ENCODE results near the gene TRAPPC3. TPM values are rescaled to one million over a fixed set of nuclear protein-coding genes. Genes with fewer than 3 reads are reported as not detected.

Gene TRAPPC3
- total RNA-seq, 2 donors from 2014 or later: 53.3 to 64.2 TPM

DNA sequence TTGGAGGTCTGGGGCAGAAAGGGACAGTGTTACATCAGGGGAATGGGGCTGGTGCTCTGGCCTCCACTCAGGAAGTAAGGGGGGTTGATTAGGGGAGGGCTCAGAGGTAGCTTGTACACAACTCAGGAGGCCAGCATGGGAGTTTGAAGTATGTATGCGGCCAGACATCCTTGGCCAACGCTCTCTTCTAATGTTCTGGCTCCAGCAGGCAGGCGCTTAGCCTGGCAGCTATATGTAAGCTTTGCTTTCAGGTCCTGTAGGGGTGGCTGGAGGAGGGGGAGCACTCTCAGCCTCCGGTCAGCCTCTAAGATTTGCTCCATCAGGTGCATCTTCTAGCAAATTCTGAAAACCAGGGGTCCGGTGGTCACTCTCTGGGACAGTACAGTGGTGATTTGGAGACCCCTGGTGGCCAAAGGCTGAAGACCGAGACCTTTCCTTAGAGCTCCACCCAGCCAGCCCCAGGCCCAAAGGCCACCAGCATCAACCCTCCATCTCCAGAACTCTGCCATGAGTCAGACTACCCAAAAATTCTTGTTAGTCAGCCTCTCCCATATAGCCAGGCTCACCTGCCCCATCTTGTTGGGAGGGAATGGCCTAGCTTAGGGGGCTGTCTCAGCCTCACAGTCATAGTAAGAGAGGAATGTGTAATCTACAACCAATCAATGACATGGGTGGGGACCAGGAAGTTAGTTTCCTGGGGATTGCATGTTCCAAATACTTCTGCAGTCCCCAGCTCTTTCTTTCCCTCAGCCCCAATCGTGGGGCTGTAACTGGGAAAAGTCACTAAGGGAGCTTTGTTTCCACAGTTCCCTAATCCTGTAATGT is 14.6 kb downstream of the TRAPPC3 start:
- intact Hi-C loops (cut with DNase I): loop anchor here in 1 of 2 donors (2.0 kb wide), 1 partner anchor 34 kb away; no protein-coding TSS in a partner anchor
- peak; percentile 61 for DNase-seq
- peak; percentile 65 to 75 for ATAC-seq

DNA sequence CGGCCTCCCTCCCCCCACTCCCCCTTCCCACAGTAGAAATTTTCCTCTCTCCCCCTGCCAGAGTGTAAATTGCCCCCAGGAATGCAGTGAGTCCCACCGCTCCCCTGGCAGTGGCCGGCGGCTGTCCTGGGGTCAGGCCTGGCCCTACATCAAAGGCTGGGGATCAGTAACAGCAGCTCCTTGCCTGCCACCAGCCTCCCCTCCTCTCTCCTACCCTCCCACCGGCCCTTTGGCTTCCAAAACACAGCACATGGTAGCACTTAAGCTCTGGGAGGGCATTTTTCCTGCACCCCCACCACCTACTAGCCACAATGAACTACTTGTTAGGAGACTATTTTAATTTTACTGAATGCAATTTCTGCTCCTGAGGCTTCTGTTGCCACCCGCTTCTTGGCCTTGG is 15.3 kb downstream of the TRAPPC3 start:
- intact Hi-C loops (cut with DNase I): loop anchor here in 1 of 2 donors (2.0 kb wide), 1 partner anchor 33 kb away; no protein-coding TSS in a partner anchor
- ATAC-seq: no peak
- DNase-seq: no peak

DNA sequence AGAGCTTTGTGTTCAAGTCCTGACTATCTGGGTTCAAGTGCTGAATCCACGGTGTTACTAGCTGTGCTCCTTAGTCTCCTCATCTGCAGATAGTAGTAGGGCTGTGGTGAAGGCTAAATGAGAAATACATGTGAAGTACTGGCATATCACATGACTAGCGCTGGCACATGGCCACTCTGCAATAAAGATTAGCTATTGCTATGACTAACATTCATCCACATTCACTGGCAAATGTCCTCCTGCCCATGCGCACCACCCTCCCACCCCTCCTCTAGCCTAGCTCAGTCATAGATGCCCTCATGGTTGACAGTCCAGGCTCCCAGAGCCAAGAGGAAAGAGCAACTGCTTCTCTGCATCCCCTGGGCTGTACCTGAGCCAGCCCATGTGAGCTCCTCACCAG is 15.8 kb downstream of the TRAPPC3 start:
- intact Hi-C loops (cut with DNase I): no loop called here
- ATAC-seq: peak in 1 of 2 donors; percentile 84
- peak; percentile 79 for DNase-seq

DNA sequence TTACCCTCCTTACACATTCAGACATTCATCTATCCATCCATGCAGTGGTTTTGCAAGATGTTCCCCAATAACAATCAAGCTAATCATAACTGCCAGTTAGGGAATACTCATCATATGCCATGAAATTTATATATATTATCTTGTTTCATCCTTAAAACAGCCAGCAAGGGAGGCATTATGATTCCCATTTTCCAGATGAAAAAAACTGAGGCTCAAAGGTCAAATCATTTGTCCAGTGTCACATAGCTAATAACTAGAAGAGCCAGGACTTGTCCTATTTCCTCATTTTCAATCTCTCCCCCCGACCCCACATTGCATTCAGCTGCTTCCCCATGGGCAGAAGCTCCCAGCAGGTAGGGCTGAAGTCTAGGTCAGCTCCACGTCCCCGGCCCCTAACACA is 17.3 kb downstream of the TRAPPC3 start:
- DNase-seq: no peak
- intact Hi-C loops (cut with DNase I): no loop called here
- ATAC-seq: no peak

DNA sequence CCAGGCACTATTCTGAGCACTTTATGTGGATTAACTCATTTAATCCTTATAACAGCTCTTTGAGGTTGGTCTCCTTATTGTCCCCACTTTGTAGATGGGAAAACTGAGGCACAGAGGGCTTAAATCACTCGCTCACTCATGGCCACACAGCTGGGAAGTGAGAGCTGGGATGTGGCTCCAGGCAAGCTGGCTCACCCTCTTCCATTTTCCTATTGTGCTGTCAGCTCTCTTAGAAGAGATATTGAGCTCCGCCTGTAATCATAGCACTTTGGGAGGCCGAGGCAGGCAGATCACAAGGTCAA is 20.4 kb downstream of the TRAPPC3 start:
- DNase-seq (no peak), ATAC-seq (no peak)
- intact Hi-C loops (cut with DNase I): no loop called here

DNA sequence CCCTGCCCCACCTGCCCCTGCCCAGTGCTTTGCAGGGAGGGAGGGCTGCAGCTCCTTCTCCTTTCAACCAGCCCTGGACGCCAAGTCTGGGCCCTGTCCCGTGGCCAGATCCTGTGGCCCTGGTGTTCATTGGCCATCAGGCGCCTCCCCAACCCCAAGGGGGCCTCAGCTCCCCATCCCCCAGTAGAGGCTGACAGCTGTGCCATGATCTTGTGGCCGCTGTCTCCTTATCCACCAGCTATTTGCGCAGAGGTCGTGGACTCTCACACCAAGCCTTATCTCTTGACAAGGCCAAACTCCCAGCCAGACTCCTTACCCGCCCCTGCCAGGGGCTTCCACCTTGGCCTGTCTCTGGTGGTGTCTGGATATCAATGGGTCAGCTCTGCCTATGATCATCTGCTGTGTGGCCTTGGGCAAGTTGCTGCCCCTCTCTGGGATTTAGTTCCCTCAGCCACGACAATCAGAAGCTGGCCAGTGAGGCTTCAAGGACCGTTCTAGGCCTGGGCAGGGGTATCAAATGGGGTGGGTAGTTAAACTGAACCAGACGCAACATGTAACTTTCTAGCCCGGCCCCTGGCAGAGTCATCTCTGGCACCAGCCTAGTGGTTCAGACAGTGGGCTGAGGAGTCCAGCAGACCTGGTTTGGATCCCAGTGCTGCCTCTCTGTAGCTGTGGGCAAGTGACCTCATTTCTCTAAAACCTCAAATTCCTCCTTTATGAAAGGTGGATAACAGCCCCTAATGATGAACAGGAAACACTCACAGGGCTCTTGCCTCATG is 21.0 kb downstream of the TRAPPC3 start:
- intact Hi-C loops (cut with DNase I): no loop called here
- ATAC-seq (no peak), DNase-seq (no peak)

DNA sequence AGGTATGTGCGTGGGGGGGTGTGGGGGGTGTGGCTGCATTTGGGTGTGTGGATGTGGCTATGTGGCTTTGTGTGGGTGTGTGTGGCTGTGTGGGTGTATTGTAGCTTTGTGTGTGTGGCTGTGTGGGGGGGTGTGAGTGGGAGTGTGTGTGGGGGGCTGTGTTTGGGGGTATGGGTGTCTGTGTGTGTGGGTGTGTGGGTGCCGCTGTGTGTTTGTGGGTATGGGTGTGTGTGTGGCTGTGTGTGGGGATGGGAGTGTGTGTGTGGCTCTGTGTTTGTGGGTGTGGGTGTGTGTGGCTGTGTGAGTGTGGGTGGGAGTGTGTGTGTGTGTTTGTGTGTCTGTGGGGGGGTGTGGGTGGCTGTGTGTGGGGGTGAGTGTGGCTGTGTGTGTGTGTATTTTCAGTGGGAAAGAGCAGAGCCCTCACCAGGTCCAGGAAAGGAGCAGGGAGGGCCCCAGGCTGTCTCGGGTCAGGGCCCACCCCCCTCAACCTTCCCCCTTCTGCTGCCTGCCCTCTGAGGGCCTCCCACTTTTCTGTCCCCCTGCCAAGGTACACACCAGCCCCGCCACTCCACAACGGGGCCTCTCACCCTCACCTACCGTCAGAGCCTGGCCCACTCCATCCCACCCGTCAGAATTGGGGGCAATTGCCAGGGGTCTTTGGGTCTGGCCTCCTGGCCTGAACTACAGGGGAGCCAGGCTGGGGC is 22.3 kb downstream of the TRAPPC3 start:
- no peak for DNase-seq
- intact Hi-C loops (cut with DNase I): no loop called here
- no peak for ATAC-seq

DNA sequence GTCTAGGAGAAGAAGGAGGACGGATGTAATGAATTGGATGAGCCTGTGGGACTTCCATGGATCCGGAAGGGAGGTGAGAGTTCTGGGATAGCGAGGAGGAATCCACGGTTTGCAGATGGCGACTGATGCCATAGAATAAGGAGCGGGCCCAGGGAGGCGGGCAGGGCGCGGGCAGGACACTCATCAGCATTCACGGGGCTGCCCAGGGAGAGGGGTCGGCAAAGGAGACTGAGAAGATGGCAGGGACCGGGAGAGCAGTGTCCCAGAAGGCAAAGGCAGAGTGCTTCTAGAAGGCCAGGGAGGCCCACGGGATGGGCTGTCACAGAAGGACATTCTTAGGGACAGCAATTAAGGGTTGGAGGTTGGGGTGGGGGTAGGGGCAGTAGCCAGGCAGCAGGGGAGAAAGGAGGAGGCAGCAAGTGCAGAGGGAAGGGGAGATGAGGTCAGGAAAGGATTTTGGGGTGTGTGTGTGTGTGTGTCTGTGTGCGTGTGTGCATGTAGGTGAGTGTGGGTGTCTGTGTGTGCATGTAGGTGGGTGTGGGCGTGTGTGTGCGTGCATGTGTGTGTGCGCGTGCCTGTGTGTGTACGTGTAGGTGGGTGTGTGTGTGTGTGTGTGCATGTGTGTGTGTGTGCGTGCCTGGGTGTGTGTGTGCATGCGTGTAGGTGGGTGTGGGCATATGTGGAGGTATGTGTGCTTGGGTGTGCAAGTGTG is 23.1 kb downstream of the TRAPPC3 start:
- ATAC-seq (no peak), DNase-seq (no peak)
- intact Hi-C loops (cut with DNase I): no loop called here

DNA sequence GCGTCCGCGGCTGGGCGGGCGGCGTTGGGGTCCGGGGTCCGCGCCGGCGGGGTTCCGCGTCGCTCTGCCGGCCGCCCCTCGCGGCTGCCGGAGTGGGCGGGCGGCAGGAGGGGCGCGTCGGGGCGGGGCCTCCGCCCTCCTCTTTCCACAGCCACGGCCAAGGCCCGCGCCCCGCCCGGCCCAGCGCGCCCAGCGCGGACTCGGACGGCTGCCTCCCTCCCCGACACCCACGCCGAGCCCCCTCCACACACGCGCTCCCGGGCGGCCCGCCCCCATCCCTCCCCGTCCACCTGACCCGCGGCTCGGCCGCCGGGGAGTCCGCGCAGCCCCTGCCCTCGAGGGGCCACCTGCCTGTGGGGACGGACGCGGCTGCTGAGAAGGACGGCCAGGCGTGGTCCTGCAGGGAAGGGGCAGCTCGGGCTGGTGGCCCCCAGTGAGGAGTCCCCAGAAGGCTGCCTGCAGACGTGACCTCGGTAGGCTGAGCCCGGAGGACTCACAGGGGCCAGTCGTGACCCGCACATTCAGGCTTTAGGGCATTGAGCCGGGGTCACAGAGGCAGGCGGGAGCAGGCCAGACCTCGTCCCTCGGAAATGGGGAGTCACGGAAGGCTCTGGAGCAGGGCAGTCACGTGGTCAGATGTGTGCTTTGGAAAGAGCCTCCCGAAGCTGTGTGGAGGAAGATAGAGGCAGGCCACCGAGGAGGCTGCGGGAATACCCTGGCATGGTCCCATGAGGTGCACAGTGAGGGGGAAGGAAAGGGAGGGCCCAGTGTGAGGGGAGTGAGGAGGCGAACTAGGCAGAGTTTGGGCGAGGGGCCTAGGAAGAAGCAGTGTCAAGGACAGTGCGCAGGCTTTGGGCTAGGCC is 23.9 kb downstream of the TRAPPC3 start, which contains the start of gene COL8A2:
TSS of gene COL8A2 (minus strand) at position 94 of the 863 bp plus-strand sequence. CDS start 24,980 bp downstream, outside the sequence.
- intact Hi-C loops (cut with DNase I): no loop called here
- DNase-seq (peak; percentile 59), ATAC-seq (peak; percentile 79 to 80)

DNA sequence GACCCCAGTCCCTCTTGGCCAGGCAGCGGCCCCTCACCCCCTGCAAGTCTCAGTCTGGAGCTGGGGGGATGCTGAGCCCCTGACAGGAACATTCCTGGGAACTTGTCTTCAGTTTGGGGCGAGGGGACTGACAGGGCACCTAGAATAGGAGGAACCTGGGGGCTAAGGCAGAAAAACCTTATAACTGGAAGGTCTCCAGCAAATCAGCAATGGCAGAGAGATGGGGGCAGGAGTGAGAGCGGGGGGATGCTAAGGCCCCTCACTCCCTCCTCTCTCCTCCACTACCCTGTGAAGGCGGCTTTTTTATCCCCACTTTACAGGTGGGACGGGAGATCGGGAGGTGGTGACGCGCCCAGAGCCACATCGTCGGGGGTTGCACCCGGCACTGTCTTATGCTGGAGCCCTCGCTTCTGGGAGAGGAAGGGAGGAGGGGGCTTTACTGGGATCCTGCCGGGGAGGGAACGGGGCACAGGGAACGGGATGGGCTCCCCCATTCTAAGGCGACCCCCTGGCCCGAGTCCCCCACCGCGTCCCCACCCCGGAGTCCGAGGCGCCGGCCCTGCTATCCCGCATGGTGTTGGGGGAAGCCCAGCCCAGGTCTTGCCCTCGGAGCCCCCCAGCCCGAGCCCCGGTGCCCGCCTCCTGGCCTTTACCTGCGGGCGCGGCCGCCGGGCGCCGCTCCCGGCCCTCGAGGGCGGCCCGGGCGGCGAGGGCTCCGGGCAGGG is 24.7 kb downstream of the TRAPPC3 start:
- no peak for ATAC-seq
- no peak for DNase-seq
- intact Hi-C loops (cut with DNase I): no loop called here

DNA sequence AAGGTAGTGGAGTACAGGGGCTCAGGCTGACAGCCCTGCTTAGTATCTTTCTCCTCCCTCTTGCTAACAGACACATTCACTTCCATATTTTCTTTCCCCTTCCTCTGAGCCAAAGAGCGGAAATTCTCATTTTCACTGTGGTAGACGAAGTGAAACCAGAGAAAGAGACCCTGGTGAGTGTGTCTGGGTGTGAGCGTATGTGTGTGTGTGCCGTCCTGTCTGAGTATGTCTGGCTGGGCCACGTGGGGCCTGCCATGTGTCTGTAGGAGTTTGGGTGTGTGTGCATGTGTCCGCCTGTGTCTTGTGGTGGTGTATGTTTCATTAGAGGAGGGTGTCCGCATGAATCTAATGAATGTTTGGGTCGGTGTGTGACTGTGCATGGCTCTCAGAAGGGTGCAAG is 25.9 kb downstream of the TRAPPC3 start:
- ATAC-seq: peak; percentile 4 to 22
- DNase-seq: no peak
- intact Hi-C loops (cut with DNase I): no loop called here

DNA sequence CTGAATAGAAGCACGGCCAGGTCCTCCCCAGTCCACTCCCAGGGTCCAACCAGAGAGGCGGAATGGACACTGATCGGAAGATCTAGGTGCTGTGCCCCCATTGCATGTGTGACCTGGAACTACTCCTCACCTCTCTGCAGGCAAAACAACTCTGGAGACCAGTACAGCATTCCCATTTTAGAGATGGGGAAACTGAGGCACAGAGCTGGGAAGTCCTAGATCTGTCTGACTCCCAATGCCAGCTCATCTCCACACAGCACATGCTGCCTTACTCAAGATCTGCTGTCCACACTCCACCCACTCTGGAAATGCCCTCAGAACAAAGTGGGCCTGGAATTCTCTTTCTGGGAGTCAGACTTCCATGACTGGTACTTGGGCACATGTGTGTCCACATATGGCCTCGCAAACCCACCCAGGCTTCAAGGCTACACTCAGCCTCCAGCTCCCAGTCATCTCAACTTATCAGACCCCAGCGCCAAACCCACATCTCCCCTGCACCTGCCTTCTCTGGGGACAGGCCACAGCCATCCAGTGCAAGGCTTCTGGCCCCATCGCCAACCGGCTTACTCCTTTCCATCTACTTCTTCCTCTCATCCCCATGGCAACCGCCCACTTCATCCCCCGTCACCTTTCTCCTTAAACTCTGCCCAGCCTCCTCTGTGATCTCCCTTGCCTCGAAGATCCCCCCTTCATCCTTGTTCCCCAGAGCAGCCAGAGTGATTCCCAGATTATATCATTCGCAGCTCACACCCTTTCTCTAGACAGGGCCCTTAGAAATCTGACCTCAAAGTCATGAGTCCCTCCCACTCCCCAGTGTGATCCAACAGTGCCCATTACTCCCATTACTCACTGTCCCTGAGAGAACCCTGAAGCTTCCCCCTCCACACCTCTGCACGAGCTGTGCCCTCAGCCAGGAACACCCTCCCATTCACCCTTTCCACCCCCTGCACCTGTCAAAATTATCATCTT is 26.9 kb downstream of the TRAPPC3 start:
- intact Hi-C loops (cut with DNase I): no loop called here
- ATAC-seq (no peak), DNase-seq (no peak)

DNA sequence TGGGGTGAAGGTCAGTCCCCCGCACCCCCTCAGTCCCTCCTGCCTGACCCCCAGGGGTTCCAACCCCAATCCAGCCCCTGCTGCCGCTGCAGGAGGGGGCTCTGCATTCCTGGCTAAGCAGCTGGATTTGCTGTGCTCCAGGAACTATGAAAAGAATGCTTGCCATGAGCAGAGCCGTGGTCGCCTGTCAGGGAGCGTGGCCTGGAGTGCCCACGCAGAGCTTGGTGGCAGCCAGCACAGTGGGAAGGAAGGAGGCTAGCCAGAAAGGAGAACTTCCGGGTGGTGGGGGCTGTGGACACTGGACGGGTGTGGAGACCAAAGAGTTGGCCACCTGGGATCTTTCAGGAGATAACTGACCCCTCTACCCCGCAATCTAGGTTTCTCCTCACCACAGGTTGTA is 29.8 kb downstream of the TRAPPC3 start:
- DNase-seq: no peak
- ATAC-seq: no peak
- intact Hi-C loops (cut with DNase I): no loop called here

DNA sequence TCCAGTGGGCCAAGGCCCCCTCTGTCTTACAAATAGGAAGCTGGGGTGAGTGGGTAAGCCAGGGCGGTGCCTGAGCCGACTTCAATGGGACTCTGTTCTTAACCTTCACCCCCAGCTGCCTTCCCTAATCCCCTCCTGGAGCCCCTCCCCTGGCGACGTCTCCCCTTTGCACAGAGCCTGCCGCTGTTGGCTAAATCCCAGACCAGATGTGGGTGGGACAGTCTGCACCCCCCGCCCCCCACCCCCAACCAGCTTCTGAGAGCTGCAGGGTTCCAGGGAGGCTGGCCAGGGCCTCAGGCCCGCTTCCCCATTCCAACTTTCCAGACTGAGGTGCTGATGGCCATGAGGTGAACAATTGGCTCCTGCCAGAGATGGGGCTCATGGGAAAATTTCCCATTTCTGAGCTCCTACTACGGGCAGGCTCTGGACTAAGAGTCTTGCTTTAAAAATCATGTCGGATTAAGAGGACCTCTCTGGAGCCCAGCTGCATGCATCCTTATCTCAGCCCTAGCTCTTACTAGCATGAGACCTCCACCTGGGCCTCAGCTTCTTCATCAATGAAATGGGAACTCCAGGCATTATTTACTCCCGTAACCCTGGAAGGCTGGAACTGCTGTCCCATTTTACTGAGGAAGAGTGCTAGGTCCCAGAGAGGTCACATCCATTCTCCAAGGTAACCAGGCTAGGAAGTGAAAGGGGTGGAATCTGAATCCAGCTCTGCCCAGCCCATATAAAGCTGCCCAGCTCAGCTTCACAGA is 30.7 kb downstream of the TRAPPC3 start:
- intact Hi-C loops (cut with DNase I): no loop called here
- DNase-seq (no peak), ATAC-seq (no peak)

DNA sequence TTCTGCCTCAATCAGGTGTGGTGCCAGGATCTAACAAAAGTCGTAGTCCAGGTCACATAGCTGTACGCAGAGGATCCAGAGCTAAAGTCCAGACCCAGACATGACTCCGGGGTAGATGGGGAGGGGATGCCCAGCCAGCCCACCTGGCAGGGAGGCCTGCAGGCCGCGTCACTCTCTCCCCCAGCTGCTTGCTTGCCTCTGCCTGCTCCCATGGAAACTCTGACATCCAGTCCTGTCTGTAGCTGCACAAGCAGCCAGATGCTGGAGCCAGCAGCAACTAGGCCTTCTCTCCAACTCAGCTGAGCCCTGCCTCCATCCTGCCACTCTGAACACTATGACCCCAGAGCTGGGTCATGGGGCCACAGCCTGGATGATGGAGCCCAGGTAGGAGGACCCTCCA is 32.4 kb downstream of the TRAPPC3 start:
- intact Hi-C loops (cut with DNase I): no loop called here
- DNase-seq (no peak), ATAC-seq (no peak)

DNA sequence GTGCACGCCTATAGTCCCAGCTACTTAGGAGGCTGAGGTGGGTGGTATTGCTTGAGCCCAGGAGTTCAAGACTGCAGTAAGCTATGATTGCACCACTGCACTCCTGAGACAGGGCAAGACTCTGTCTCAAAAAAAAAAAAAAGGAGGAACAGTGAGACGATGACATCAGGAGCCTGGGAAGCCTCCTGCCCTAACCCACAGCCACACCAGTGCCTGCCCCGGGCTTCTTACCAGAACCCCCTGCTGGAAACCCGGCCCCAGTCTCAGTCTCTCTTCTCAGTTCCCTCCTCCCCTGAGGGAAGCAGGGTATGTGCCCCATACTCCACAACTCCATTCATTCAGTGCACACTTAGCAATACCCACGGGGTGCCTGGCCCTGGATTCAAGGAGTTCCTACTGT is 33.4 kb downstream of the TRAPPC3 start:
- ATAC-seq: peak; percentile 23 to 24
- intact Hi-C loops (cut with DNase I): no loop called here

More for the DNA sequence above, 33.4 kb downstream of the TRAPPC3 start:
- DNase-seq: no peak
